Parathyroid adenoma (tissue), 2 donors: ENCODE measurements around the gene RASSF3.

Experiments
- H2AFZ ChIP-seq: fragments of 300-600 bp; sonication (generic); one replicate; pipeline ENCODE4 v1.7.0; 2017; ENCODE audit warnings: antibody characterized with exemption, mild to moderate bottlenecking
- H3K27ac ChIP-seq: fragments of 300-600 bp; sonication (generic); one replicate; pipeline ENCODE4 v1.7.0; 2017
- H3K27me3 ChIP-seq: fragments of 300-600 bp; sonication (generic); one replicate; pipeline ENCODE4 v1.7.0; 2017; ENCODE audit warnings: low read length; ENCODE audit not compliant: control insufficient read depth, insufficient read depth
- H3K36me3 ChIP-seq: fragments of 300-600 bp; sonication (generic); one replicate; pipeline ENCODE4 v1.7.0; 2017; ENCODE audit warnings: low read length; ENCODE audit not compliant: control insufficient read depth, insufficient read depth
- H3K4me1 ChIP-seq: fragments of 300-600 bp; sonication (generic); one replicate; pipeline ENCODE4 v1.7.0; 2017; ENCODE audit warnings: control low read depth
- H3K4me2 ChIP-seq: fragments of 300-600 bp; sonication (generic); one replicate; pipeline ENCODE4 v1.7.0; 2017; ENCODE audit warnings: low read length
- H3K4me3 ChIP-seq: fragments of 300-600 bp; sonication (generic); one replicate; pipeline ENCODE4 v1.7.0; 2017; ENCODE audit warnings: low read depth, low read length
- H3K79me2 ChIP-seq: fragments of 300-600 bp; sonication (generic); one replicate; pipeline ENCODE4 v1.7.0; 2017; ENCODE audit warnings: control low read depth
- H3K9ac ChIP-seq: fragments of 300-600 bp; sonication (generic); one replicate; pipeline ENCODE4 v1.7.0; 2017; ENCODE audit warnings: mild to moderate bottlenecking
- H3K9me3 ChIP-seq: fragments of 300-600 bp; sonication (generic); one replicate; pipeline ENCODE4 v1.7.0; 2017; ENCODE audit warnings: low read length; ENCODE audit not compliant: control insufficient read depth
- TF ChIP-seq, protein P1 (sequence below): fragments of 300-600 bp; sonication (generic); IDR thresholded peaks from one replicate; pipeline ENCODE4 v1.7.0; 2017; ENCODE audit warnings: antibody characterized with exemption, mild to moderate bottlenecking
- donor health status: primary hyperparathyroidism.

Gene RASSF3

DNA sequence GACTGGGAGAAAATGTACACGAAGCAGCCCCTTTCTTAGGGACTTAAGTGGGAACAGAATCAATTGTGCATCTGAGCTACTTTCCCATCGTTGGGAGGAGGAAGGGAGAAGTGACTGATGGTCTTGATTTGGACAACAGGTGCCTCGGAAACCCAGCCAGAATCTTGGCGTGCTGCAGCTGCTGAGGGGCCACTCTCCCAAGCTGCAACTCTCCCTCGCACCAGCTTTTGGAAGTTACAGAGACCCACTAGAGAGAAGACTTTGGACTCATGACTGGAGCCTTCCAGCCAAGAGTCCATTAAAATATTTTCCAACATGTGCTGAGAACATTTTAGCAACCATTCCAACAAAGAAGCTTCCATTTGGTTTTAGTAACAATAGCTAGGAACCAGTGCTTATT, 96.6 kb downstream of the RASSF3 start:
- H2AFZ ChIP-seq: no peak overlapping the region
- H3K36me3 ChIP-seq: no peaks in the 10 kb centered on the region
- H3K79me2 ChIP-seq: no peaks in the 10 kb centered on the region
- TF ChIP-seq, protein P1, sequence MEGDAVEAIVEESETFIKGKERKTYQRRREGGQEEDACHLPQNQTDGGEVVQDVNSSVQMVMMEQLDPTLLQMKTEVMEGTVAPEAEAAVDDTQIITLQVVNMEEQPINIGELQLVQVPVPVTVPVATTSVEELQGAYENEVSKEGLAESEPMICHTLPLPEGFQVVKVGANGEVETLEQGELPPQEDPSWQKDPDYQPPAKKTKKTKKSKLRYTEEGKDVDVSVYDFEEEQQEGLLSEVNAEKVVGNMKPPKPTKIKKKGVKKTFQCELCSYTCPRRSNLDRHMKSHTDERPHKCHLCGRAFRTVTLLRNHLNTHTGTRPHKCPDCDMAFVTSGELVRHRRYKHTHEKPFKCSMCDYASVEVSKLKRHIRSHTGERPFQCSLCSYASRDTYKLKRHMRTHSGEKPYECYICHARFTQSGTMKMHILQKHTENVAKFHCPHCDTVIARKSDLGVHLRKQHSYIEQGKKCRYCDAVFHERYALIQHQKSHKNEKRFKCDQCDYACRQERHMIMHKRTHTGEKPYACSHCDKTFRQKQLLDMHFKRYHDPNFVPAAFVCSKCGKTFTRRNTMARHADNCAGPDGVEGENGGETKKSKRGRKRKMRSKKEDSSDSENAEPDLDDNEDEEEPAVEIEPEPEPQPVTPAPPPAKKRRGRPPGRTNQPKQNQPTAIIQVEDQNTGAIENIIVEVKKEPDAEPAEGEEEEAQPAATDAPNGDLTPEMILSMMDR: no peak
- H3K9ac ChIP-seq: no peak overlapping the region
- no peak overlapping the region for H3K4me3 ChIP-seq
- H3K4me1 ChIP-seq: no peaks in the 10 kb centered on the region
- no peak overlapping the region for H3K4me2 ChIP-seq
- no peaks in the 10 kb centered on the region for H3K9me3 ChIP-seq
- H3K27ac ChIP-seq: no peak overlapping the region
- H3K27me3 ChIP-seq: no peaks in the 10 kb centered on the region

DNA sequence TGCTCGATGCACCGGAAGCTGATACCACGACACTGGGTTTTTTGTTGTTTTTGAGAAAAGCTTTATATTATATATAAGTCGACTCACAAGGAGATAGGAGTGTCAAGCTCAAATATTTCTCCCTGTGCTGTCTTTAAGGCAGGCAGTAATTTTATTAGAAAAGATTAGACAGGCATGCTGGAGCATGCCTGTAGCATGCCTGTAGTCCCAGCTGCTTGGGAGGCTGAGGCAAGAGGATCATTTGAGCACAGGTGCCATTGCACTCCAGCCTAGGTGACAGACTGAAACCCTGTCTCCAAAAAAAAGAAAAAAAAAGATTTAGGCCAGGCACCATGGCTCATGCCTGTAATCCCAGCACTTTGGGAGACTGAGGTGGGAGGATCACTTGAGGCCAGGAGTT, 97.1 kb downstream of the RASSF3 start:
- H2AFZ ChIP-seq: no peak overlapping the region
- TF ChIP-seq, protein P1: no peak
- H3K36me3 ChIP-seq: no peaks in the 10 kb centered on the region
- no peak overlapping the region for H3K27ac ChIP-seq
- H3K4me1 ChIP-seq: no peaks in the 10 kb centered on the region
- H3K4me2 ChIP-seq: no peak overlapping the region
- no peaks in the 10 kb centered on the region for H3K27me3 ChIP-seq
- no peaks in the 10 kb centered on the region for H3K79me2 ChIP-seq
- H3K9ac ChIP-seq: no peak overlapping the region
- no peak overlapping the region for H3K4me3 ChIP-seq
- no peaks in the 10 kb centered on the region for H3K9me3 ChIP-seq

DNA sequence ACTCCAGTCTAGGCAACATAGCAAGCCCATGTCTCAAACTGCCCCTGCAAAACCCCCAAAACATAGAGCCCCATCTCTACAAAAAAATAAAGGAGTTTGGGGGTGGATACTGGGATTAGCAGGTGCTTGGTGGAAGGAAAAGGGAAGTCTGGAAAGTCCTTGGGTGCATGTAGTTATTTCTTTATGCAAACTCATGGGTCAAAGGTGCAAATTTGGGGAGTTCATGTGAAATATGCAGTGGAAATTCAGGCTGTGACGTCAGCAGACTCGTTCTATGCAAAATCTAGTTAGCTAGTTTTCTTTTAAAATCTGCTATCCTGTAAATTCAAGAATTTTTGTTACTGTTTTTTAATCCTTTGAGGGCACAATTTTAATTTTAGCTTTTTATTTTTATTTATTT, 97.6 kb downstream of the RASSF3 start:
- H3K4me3 ChIP-seq: no peak overlapping the region
- no peaks in the 10 kb centered on the region for H3K36me3 ChIP-seq
- H3K79me2 ChIP-seq: no peaks in the 10 kb centered on the region
- H3K27me3 ChIP-seq: no peaks in the 10 kb centered on the region
- no peak overlapping the region for H3K27ac ChIP-seq
- no peaks in the 10 kb centered on the region for H3K9me3 ChIP-seq
- H3K4me1 ChIP-seq: no peaks in the 10 kb centered on the region
- H3K9ac ChIP-seq: no peak overlapping the region
- H3K4me2 ChIP-seq: no peak overlapping the region
- TF ChIP-seq, protein P1: no peak
- no peak overlapping the region for H2AFZ ChIP-seq

DNA sequence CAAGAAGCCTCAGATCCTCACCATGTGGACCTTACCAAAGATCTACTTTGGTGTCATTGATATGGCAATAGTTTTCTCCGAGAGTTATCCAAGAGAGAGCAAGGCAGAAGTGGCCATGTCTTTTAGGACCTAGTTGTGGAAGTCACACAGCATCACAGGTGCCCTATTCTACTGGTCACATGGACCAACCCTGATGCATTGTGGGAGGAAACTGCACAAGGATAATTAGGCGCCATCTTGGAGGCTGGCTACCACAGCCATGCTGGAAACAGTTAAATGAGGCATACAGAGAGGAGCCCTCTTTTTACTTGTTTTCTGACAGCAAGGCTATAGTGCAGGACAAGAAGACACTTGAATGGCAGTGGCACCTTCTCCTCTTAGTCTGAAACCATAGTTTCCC, 99.1 kb downstream of the RASSF3 start:
- Histone ChIP-seq H3K27me3 (no peaks in the 10 kb centered on the region), H3K36me3 (no peaks in the 10 kb centered on the region), H2AFZ (no peak overlapping the region), H3K79me2 (no peaks in the 10 kb centered on the region), H3K27ac (no peak overlapping the region), H3K4me1 (no peaks in the 10 kb centered on the region), H3K9ac (no peak overlapping the region), H3K4me3 (no peak overlapping the region), H3K9me3 (no peaks in the 10 kb centered on the region), H3K4me2 (no peak overlapping the region)
- TF ChIP-seq, protein P1: no peak

DNA sequence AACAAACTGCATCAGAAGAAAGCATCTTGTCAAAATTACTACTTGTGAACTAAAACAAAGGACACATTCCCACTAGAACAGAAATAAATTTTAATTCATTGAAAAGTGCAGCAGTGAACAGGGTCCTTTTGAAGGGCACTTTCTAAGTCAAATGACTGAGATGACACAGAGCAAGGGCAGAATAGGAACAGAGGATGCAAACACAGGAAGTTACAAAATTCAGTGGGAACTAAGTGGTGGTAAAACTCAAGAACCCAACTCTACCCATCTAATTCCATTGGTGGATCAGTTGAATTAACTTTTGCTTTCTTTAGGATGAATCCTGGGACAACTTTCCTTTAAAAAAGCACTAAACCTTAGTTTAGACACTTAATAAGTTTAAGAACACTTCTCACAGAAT, 103.1 kb downstream of the RASSF3 start:
- Histone ChIP-seq H3K36me3 (no peaks in the 10 kb centered on the region), H3K79me2 (no peaks in the 10 kb centered on the region), H2AFZ (no peak overlapping the region), H3K27me3 (no peaks in the 10 kb centered on the region), H3K4me3 (no peak overlapping the region), H3K4me1 (no peaks in the 10 kb centered on the region), H3K9ac (no peak overlapping the region), H3K4me2 (no peak overlapping the region), H3K9me3 (no peaks in the 10 kb centered on the region), H3K27ac (no peak overlapping the region)
- TF ChIP-seq, protein P1: no peak
